PC-9 (cell line): ENCODE measurements around the gene PPM1H.

Experiments used
- EZH2 ChIP-seq: fragments of 200-600 bp; sonication (generic); IDR thresholded peaks from 2 replicates; pipeline ENCODE4 v1.8.0; 2017; ENCODE audit warnings: antibody characterized with exemption, low read depth
- TF ChIP-seq, protein P1 (sequence below): fragments of 200-600 bp; sonication (generic); conservative IDR thresholded peaks from 2 replicates; pipeline ENCODE4 v1.6.1; 2017; ENCODE audit warnings: mixed run types, antibody characterized with exemption, mild to moderate bottlenecking, moderate library complexity

DNA sequence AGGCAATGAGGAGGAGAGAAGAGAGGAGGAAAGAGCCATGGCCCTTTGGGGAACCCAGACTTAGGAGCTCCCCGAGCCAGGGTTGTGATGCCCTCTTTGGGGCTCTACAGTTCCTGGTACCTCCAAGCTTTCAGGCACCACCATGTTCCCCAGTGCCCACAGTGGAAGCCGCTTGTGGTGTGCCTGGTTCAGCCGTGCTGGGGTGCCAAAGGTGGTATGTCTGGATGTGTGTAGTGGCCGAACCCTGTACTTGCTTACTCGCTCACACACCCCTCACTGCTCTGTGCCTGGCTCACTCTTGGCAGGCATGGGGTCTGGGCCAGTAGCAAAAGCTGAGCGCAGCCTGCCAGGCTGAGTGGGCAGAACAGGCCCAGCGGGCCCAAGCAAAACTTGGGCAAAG is 257.6 kb downstream of the PPM1H start:
- TF ChIP-seq, protein P1, sequence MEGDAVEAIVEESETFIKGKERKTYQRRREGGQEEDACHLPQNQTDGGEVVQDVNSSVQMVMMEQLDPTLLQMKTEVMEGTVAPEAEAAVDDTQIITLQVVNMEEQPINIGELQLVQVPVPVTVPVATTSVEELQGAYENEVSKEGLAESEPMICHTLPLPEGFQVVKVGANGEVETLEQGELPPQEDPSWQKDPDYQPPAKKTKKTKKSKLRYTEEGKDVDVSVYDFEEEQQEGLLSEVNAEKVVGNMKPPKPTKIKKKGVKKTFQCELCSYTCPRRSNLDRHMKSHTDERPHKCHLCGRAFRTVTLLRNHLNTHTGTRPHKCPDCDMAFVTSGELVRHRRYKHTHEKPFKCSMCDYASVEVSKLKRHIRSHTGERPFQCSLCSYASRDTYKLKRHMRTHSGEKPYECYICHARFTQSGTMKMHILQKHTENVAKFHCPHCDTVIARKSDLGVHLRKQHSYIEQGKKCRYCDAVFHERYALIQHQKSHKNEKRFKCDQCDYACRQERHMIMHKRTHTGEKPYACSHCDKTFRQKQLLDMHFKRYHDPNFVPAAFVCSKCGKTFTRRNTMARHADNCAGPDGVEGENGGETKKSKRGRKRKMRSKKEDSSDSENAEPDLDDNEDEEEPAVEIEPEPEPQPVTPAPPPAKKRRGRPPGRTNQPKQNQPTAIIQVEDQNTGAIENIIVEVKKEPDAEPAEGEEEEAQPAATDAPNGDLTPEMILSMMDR: no peak
- TF ChIP-seq EZH2: no peak
